ENCODE results near the gene RASSF5. TPM values are rescaled to one million over a fixed set of nuclear protein-coding genes. Genes with fewer than 3 reads are reported as not detected.

RASSF5 gene
- total and polyA plus RNA-seq, 2 donors from 2014 or later, result 2.4 to 18.8 TPM

- TF ChIP-seq CTCF (IDR thresholded peaks at IDR 0.05; ENCODE audit: borderline replicate concordance, extremely low read depth, insufficient read depth), result no peak
- Histone ChIP-seq H3K4me3 (ENCODE audit: low read length in 3 of 3) (no peak overlapping the region), H3K4me1 (ENCODE audit: control insufficient read depth in 2 of 3, insufficient read depth in 2 of 3, low read depth in 1 of 3, low read length in 3 of 3) (peaks cover 0 to 33% (median 9%) of the 10 kb centered on the region in 3 donors), H3K27ac (ENCODE audit: low read depth in 2 of 2, low read length in 2 of 2) (no peak overlapping the region), H3K36me3 (ENCODE audit: control insufficient read depth in 2 of 3, insufficient read depth in 3 of 3, low read length in 3 of 3) (no peaks in the 10 kb centered on the region), H3K9me3 (ENCODE audit: control insufficient read depth in 2 of 3, insufficient read depth in 1 of 3, low read length in 3 of 3) (no peaks in the 10 kb centered on the region), H3K27me3 (ENCODE audit: control insufficient read depth, insufficient read depth, low read length) (no peaks in the 10 kb centered on the region), H3K9ac (ENCODE audit: low read length in 3 of 3) (no peak overlapping the region)
- intact Hi-C loops (cut with DNase I), result no loop called here
- DNase-seq, result no peak
- no peak for FAIRE-seq
Observed at GRCh38 chr1:206500046-206500445, 7.3 kb upstream of the RASSF5 start.

GRCh38 chr1:206501881-206502280 is 5.5 kb upstream of the RASSF5 start:
- H3K27ac ChIP-seq (ENCODE audit: low read depth in 2 of 2, low read length in 2 of 2), result no peak overlapping the region
- H3K4me1 ChIP-seq (ENCODE audit: control insufficient read depth in 2 of 3, insufficient read depth in 2 of 3, low read depth in 1 of 3, low read length in 3 of 3), result peaks cover 0 to 18% (median 6%) of the 10 kb centered on the region in 3 donors

GRCh38 chr1:206502403-206502802 is 4.9 kb upstream of the RASSF5 start:
- Histone ChIP-seq H3K27ac (ENCODE audit: low read depth in 2 of 2, low read length in 2 of 2) (no peak overlapping the region), H3K36me3 (ENCODE audit: control insufficient read depth in 2 of 3, insufficient read depth in 3 of 3, low read length in 3 of 3) (no peaks in the 10 kb centered on the region)
- intact Hi-C loops (cut with DNase I), result no loop called here

More at GRCh38 chr1:206501881-206502280, 5.5 kb upstream of the RASSF5 start:
- Histone ChIP-seq H3K4me3 (ENCODE audit: low read length in 3 of 3) (no peak overlapping the region), H3K27me3 (ENCODE audit: control insufficient read depth, insufficient read depth, low read length) (peaks cover 5% of the 10 kb centered on the region), H3K36me3 (ENCODE audit: control insufficient read depth in 2 of 3, insufficient read depth in 3 of 3, low read length in 3 of 3) (no peaks in the 10 kb centered on the region), H3K9ac (ENCODE audit: low read length in 3 of 3) (no peak overlapping the region), H3K9me3 (ENCODE audit: control insufficient read depth in 2 of 3, insufficient read depth in 1 of 3, low read length in 3 of 3) (no peaks in the 10 kb centered on the region)
- intact Hi-C loops (cut with DNase I), result no loop called here
- FAIRE-seq (no peak), DNase-seq (no peak)
- no peak for TF ChIP-seq CTCF (IDR thresholded peaks at IDR 0.05; ENCODE audit: borderline replicate concordance, extremely low read depth, insufficient read depth)

More at GRCh38 chr1:206502403-206502802, 4.9 kb upstream of the RASSF5 start:
- H3K9ac ChIP-seq (ENCODE audit: low read length in 3 of 3), result no peak overlapping the region
- peaks cover 5% of the 10 kb centered on the region for H3K27me3 ChIP-seq (ENCODE audit: control insufficient read depth, insufficient read depth, low read length)
- H3K4me3 ChIP-seq (ENCODE audit: low read length in 3 of 3), result no peak overlapping the region
- no peak for TF ChIP-seq CTCF (IDR thresholded peaks at IDR 0.05; ENCODE audit: borderline replicate concordance, extremely low read depth, insufficient read depth)
- H3K9me3 ChIP-seq (ENCODE audit: control insufficient read depth in 2 of 3, insufficient read depth in 1 of 3, low read length in 3 of 3), result no peaks in the 10 kb centered on the region
- peaks cover 0 to 16% (median 6%) of the 10 kb centered on the region in 3 donors for H3K4me1 ChIP-seq (ENCODE audit: control insufficient read depth in 2 of 3, insufficient read depth in 2 of 3, low read depth in 1 of 3, low read length in 3 of 3)
- FAIRE-seq (no peak), DNase-seq (no peak)

Measured in kidney (tissue), 14 donors.